Vagina (tissue), 2 donors: Measurements from ENCODE around the gene AKAIN1. TPM values are rescaled to one million over a fixed set of nuclear protein-coding genes. Genes with fewer than 3 reads are reported as not detected.

Experiments
- DNase-seq, 2 donors: peaks; one replicate each; pipeline ENCODE4 v3.0.0-alpha.2; 2017; ENCODE audit errors: extremely low spot score in 2 of 2
- H3K27ac ChIP-seq: fragments of 200-600 bp; sonication (generic); one replicate; pipeline ENCODE4 v1.5.1; 2019
- H3K27me3 ChIP-seq: fragments of 200-600 bp; sonication (generic); one replicate; pipeline ENCODE4 v1.5.1; 2019
- H3K36me3 ChIP-seq, 2 donors: fragments of 200-600 bp; sonication (generic); one replicate each; pipeline ENCODE4 v1.5.1; 2017 to 2019
- H3K4me1 ChIP-seq: fragments of 200-600 bp; sonication (generic); one replicate; pipeline ENCODE4 v1.5.1; 2019
- H3K4me3 ChIP-seq, 2 donors: fragments of 200-600 bp; sonication (generic); 1 replicate in 1 of 2; 2 replicates in 1 of 2; pipeline ENCODE4 v1.5.1; 2016 to 2019
- H3K9me3 ChIP-seq: fragments of 200-600 bp; sonication (generic); one replicate; pipeline ENCODE4 v1.5.1; 2019
- POLR2A ChIP-seq, 2 donors: fragments of 450-650 bp; IDR thresholded peaks; one replicate each; pipeline ENCODE4 v1.6.1; 2017; ENCODE audit warnings: antibody characterized with exemption in 2 of 2, mild to moderate bottlenecking in 2 of 2, moderate library complexity in 2 of 2
- POLR2AphosphoS5 ChIP-seq, 2 donors: sonication (generic); formaldehyde crosslinking; IDR thresholded peaks; one replicate each; pipeline ENCODE4 v1.9.0; 2017; ENCODE audit warnings: antibody characterized with exemption in 2 of 2, mild to moderate bottlenecking in 2 of 2, low read depth in 1 of 2; ENCODE audit not compliant: insufficient read depth in 1 of 2
- intact Hi-C: fragments of 100-400 bp; cut with DNase I; formaldehyde crosslinking; loops from one replicate; pipeline ENCODE4 v1.15.1; 2023
- total RNA-seq: library from RNA; depleted of rRNA; stranded (reverse); fragments of >200 nt; gene quantifications from one replicate; pipeline ENCODE4 v1.2.3, GENCODE V29; 2016
- TF ChIP-seq, protein P1 (sequence below), 3 experiments: fragments of 450-650 bp in 2 of 3; fragments of 200-600 bp in 1 of 3; sonication (generic) in 1 of 3; IDR thresholded peaks; one replicate each; pipeline ENCODE4 v1.5.1; 2017 to 2019; ENCODE audit warnings: antibody characterized with exemption in 3 of 3, mild to moderate bottlenecking in 2 of 3, moderate library complexity in 2 of 3

The AKAIN1 gene
- total RNA-seq, 1 donor from 2014 or later, result not detected

DNA sequence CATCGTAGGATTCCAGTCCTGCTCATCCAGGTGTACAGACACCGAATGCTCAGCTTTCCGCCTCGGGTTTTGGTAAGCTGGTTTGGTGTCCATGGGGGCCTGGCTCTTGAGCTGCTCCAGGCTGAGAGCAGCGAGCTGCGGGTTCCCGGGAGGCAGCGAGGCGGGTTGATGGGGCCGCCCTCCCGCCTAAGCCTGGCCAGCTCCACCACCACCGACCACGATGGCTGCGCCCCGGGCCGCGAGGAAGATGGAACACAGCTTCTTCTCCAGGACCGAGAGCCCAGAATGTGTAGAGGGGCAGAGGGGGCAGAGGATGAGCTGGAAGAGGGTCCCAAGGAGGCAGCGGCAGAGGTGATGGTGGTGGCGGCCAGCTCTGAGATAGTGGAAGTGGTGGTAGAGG is 64.1 kb downstream of the AKAIN1 start:
- H3K4me1 ChIP-seq, result no peaks in the 10 kb centered on the region
- TF ChIP-seq POLR2A (IDR thresholded peaks at IDR 0.05) (no peak), POLR2AphosphoS5 (IDR thresholded peaks at IDR 0.05; ENCODE audit: insufficient read depth in 1 of 2, low read depth in 1 of 2) (no peak)
- TF ChIP-seq, protein P1, sequence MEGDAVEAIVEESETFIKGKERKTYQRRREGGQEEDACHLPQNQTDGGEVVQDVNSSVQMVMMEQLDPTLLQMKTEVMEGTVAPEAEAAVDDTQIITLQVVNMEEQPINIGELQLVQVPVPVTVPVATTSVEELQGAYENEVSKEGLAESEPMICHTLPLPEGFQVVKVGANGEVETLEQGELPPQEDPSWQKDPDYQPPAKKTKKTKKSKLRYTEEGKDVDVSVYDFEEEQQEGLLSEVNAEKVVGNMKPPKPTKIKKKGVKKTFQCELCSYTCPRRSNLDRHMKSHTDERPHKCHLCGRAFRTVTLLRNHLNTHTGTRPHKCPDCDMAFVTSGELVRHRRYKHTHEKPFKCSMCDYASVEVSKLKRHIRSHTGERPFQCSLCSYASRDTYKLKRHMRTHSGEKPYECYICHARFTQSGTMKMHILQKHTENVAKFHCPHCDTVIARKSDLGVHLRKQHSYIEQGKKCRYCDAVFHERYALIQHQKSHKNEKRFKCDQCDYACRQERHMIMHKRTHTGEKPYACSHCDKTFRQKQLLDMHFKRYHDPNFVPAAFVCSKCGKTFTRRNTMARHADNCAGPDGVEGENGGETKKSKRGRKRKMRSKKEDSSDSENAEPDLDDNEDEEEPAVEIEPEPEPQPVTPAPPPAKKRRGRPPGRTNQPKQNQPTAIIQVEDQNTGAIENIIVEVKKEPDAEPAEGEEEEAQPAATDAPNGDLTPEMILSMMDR (IDR thresholded peaks at IDR 0.05), result no peak

DNA sequence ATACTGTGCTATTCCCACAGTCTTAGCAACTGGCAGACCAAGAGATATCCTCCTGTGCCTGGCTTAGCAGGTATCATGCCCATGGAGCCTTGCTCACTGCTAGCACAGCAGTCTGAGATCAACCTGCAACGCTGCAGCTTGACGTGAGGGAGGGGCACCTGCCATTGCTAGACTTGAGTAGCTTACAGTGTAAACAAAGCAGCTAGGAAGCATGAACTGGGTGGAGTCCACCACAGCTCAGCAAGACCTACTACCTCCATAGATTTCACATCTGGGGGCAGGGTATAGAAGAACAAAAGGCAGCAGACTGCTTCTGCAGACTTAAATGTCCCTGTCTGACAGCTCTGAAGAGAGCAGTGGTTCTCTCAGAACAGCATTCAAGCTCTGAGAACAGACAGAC is 74.8 kb downstream of the AKAIN1 start:
- Histone ChIP-seq H3K9me3 (no peaks in the 10 kb centered on the region), H3K4me1 (no peaks in the 10 kb centered on the region), H3K36me3 (no peaks in the 10 kb centered on the region), H3K27me3 (no peaks in the 10 kb centered on the region), H3K4me3 (no peak overlapping the region), H3K27ac (no peak overlapping the region)
- no peak for DNase-seq
- TF ChIP-seq, protein P1 (IDR thresholded peaks at IDR 0.05), result no peak
- TF ChIP-seq POLR2A (IDR thresholded peaks at IDR 0.05) (no peak), POLR2AphosphoS5 (IDR thresholded peaks at IDR 0.05; ENCODE audit: insufficient read depth in 1 of 2, low read depth in 1 of 2) (no peak)
- intact Hi-C loops, result no loop called here

More for the DNA sequence above, 64.1 kb downstream of the AKAIN1 start:
- intact Hi-C loops, result no loop called here
- Histone ChIP-seq H3K9me3 (no peaks in the 10 kb centered on the region), H3K27me3 (no peaks in the 10 kb centered on the region), H3K4me3 (no peak overlapping the region), H3K36me3 (no peaks in the 10 kb centered on the region), H3K27ac (no peak overlapping the region)
- no peak for DNase-seq

- intact Hi-C loops, result no loop called here
- H3K27ac ChIP-seq, result no peak overlapping the region
- DNase-seq, result no peak
- H3K9me3 ChIP-seq, result no peaks in the 10 kb centered on the region
- TF ChIP-seq POLR2AphosphoS5 (IDR thresholded peaks at IDR 0.05; ENCODE audit: insufficient read depth in 1 of 2, low read depth in 1 of 2), result no peak
- no peak for TF ChIP-seq POLR2A (IDR thresholded peaks at IDR 0.05)
- TF ChIP-seq, protein P1 (IDR thresholded peaks at IDR 0.05), result no peak
- no peaks in the 10 kb centered on the region for H3K27me3 ChIP-seq
- no peaks in the 10 kb centered on the region for H3K36me3 ChIP-seq
- no peak overlapping the region for H3K4me3 ChIP-seq
- no peaks in the 10 kb centered on the region for H3K4me1 ChIP-seq
These were observed 86.8 kb downstream of the AKAIN1 start for GRCh38 chr18:5110266-5110665.

DNA sequence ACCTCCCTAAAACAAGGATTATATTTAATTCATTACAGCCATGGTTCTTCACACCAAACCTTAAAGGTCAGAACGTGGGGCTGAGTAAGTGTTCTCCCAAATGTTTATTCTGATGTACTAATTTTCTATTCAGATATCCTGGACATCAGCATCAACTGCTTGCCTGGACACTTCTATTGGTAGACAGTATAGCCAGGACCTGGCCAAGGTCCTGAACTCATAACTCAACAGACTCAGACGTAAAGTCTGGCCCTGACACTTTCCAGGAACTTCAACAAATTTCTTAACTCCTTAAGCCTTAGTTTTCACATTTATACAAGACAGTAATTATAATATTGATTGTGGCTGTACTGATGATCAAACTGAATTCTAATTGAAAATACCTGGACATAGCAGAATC is 89.1 kb downstream of the AKAIN1 start:
- no peaks in the 10 kb centered on the region for H3K4me1 ChIP-seq
- DNase-seq, result no peak
- no peaks in the 10 kb centered on the region for H3K36me3 ChIP-seq
- H3K4me3 ChIP-seq, result no peak overlapping the region
- TF ChIP-seq POLR2AphosphoS5 (IDR thresholded peaks at IDR 0.05; ENCODE audit: insufficient read depth in 1 of 2, low read depth in 1 of 2) (no peak), POLR2A (IDR thresholded peaks at IDR 0.05) (no peak)
- TF ChIP-seq, protein P1 (IDR thresholded peaks at IDR 0.05), result no peak
- no peaks in the 10 kb centered on the region for H3K9me3 ChIP-seq
- intact Hi-C loops, result no loop called here
- H3K27ac ChIP-seq, result no peak overlapping the region
- H3K27me3 ChIP-seq, result no peaks in the 10 kb centered on the region

GRCh38 chr18:5106730-5107129 is 90.3 kb downstream of the AKAIN1 start:
- DNase-seq, result no peak
- Histone ChIP-seq H3K27ac (no peak overlapping the region), H3K27me3 (no peaks in the 10 kb centered on the region), H3K36me3 (no peaks in the 10 kb centered on the region), H3K4me3 (no peak overlapping the region), H3K9me3 (no peaks in the 10 kb centered on the region), H3K4me1 (no peaks in the 10 kb centered on the region)
- TF ChIP-seq POLR2AphosphoS5 (IDR thresholded peaks at IDR 0.05; ENCODE audit: insufficient read depth in 1 of 2, low read depth in 1 of 2) (no peak), POLR2A (IDR thresholded peaks at IDR 0.05) (no peak)
- TF ChIP-seq, protein P1 (IDR thresholded peaks at IDR 0.05), result no peak
- intact Hi-C loops, result no loop called here
